HS-5 (cell line): ENCODE data around the gene ARHGEF11.
"Not testable (repeated sequence)": the region's sequence is repeated elsewhere in the genome, so short reads cannot be mapped to it uniquely, and the experiment has no call there.

Source experiments
- DNase-seq: peaks from one replicate; pipeline ENCODE4 v3.0.0-alpha.2; 2012; ENCODE audit warnings: low read depth

The ARHGEF11 gene

GRCh38 chr1:156929596-156930238 lies 115.8 kb downstream of the ARHGEF11 start:
- no peak for DNase-seq

GRCh38 chr1:156928043-156928602 lies 117.4 kb downstream of the ARHGEF11 start:
- DNase-seq: no peak

GRCh38 chr1:156927215-156928042 lies 118.1 kb downstream of the ARHGEF11 start:
- DNase-seq: peak; percentile 46

- not testable (repeated sequence) for DNase-seq
Observed at GRCh38 chr1:156926695-156927094, 118.8 kb downstream of the ARHGEF11 start.

- DNase-seq: no peak
Observed at GRCh38 chr1:156926175-156926574, 119.4 kb downstream of the ARHGEF11 start.

- no peak for DNase-seq
Observed at GRCh38 chr1:156925154-156926010, 120.2 kb downstream of the ARHGEF11 start.

GRCh38 chr1:156924478-156925153 lies 120.9 kb downstream of the ARHGEF11 start:
- DNase-seq: no peak

GRCh38 chr1:156923670-156924477 lies 121.7 kb downstream of the ARHGEF11 start:
- DNase-seq: no peak

- no peak for DNase-seq
Observed at GRCh38 chr1:156922986-156923669, 122.4 kb downstream of the ARHGEF11 start.

- no peak for DNase-seq
Observed at GRCh38 chr1:156921053-156921529, 124.5 kb downstream of the ARHGEF11 start.

- DNase-seq: no peak
Observed at GRCh38 chr1:156920233-156921052, 125.1 kb downstream of the ARHGEF11 start, which contains the start of gene LRRC71. Gene LRRC71, plus strand, starts transcription at chr1:156920632. Its CDS starts 172 bp downstream, at chr1:156920804.

GRCh38 chr1:156914440-156914856 lies 131.1 kb downstream of the ARHGEF11 start:
- no peak for DNase-seq

GRCh38 chr1:156913809-156914387 lies 131.6 kb downstream of the ARHGEF11 start:
- DNase-seq: no peak

- no peak for DNase-seq
Observed at GRCh38 chr1:156912861-156913808, 132.4 kb downstream of the ARHGEF11 start.

GRCh38 chr1:156912310-156912709 lies 133.2 kb downstream of the ARHGEF11 start:
- no peak for DNase-seq

- DNase-seq: no peak
Observed at GRCh38 chr1:156911577-156912298, 133.8 kb downstream of the ARHGEF11 start.
